Measurements from ENCODE around the gene COL4A1.

Gene COL4A1

DNA sequence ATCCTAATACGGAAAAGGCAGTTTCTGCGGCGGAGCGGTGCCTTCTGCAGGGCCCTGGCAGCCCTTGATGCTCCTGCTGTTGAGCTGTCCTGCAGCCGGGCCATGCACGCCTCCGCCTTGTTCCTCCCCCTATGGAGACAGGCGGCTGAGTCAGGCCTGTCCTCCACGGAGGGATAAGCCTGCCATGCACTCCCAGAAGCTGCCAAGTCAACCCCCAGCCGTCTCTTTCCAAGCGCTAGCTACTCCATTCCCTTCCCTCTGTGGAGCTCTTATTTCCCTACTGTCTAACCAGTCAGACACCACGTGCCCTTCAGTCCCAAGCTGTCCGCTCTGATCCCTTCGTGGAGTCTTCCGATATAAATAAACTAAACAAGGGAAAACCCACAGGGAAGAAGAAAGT is 197.0 kb downstream of the COL4A1 start:
- peak; percentile 44 for DNase-seq (ENCODE audit: low spot score)

DNA sequence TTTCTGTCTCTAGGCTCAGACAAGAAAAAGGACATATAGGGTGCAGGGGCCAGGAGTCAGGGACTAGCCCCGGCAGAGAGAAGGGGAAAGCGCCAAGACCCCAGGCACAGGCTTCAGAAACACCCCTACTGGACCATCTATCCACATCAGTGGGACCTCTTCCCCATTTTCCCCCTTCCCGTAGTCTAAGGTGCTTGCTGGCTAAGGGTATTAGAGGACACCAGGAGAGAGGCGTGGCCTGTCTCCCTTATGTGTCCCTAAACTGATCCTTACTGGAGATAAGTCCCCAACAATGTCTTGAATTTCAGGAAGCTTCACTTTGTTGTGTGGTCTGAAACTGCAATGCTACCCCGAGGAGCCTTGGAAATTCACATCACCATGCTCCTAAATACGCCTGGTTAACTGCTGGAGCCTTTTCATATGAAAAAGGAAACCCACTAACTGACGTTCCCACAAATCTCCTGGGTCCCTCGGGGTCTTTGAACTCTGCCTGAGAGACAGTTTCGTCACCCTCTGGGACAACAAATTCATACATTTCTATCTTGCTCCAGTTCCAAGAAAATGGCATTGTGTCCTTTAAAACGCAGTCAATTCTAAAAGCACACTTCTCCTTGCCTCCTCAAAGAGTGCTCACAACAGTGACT is 197.7 kb downstream of the COL4A1 start:
- no peak for DNase-seq (ENCODE audit: low spot score)

DNA sequence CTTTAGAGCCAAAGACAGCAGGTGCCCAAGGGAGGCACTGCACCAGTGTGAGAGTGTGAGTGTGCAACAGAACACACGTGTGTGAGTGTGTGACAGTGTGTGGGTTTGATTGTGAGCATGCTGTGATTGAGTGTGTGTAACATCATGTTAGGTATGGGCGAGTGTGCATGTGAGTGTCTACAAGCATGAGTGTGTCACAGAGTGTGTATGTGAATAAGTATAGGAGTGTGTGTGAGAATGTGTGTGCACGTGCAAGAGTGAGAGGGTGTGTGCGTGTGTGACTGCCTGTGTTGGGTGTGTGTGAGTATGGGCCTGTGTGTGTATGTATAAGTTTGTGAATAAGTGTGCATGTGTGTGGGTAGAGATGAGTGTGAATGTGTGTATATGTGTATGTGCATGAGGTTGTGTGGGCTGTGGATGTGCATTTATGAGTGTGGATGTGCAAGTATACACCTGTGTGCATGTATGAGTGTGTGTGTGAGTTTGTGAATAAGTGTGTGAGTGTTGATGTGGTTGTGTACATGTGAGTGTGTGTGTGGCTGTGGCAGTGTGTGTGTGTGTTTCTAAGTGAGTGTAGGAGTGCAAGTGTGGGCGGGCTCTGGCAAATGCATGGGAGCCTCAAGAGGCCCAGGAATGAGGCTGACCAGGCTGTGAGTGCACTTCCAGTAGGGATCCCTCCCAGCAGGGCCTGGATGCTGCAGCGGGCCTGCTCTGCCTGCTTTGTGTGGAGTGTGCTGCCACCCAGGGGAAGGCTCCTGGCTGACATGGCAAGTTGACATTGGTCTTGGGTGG is 198.4 kb downstream of the COL4A1 start:
- DNase-seq (ENCODE audit: low spot score): peak; percentile 43

DNA sequence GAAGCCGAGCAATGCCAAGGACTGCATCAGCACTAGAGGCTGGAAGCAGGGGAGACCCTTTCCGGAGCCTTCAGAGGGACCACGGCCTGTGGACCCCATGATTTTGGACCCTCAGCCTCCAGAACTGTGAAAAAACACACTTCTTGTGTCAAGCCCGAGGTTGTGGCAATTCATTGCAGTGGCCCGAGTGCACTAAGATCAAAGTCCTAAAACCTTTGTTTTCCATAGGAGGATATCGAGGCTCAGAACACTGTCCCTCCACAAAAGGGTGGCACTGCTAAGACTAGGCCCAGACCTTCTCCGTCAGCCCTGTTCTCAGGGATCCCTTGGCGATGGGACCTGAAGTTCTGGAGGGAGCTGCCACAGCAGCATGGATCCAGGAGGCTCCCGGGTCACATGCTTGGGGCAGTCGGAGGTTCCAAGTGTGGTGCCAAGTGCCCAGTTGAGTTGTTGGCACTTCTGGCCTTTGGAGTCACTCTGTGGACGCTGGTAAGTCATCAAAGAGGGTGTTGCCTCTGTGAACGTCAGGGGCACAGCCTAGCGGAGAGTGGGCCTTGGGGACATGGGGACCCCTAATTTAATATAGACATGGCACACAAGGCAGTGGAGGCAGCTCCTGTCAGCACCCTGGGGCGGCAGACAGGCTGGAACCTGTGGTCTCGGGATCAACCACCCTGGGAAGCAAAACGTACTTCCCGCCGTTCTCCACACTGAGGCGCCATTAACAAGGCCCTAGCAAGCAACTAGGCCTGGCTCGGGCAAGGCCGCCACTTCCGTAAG is 199.2 kb downstream of the COL4A1 start:
- no peak for DNase-seq (ENCODE audit: low spot score)

DNA sequence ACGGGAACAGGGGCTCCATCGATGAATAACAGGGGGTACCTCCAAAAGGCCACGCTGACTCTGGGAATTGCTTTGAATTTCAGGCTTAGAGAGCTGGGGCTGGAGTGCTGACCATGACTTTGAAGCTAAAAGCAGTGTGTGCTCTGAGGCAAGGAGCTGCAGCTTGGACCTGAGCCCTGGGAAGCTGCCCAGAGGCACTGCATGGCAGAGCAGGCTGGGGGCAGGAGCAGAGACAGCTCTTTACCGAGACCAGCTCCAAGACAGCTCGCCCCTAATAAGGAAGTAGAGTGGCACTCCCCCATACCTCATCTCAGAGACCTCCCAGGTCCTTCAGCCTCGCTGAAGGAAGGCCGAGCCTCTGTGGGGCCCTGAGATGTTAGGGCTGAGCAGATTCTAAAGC is 200.2 kb downstream of the COL4A1 start:
- DNase-seq (ENCODE audit: low spot score): no peak

DNA sequence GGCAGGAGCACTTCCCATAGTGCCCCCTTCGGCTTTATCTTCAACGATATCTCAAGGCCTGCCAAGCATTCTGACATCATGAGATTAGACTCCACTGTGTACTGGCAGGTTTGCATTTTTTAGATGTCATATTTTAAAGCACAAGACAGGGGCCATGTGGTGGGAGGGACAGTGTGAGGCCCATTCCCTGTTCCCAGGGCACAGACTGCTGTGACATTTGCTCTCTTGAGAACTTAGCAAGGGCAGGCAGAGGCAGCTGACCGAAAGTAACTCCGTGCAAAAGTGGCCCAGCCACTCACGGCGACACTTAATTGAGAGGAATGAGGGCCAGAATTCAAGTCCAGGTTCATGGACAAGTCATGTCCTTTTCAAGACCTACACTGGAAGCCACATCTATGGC is 201.8 kb downstream of the COL4A1 start:
- no peak for DNase-seq (ENCODE audit: low spot score)

DNA sequence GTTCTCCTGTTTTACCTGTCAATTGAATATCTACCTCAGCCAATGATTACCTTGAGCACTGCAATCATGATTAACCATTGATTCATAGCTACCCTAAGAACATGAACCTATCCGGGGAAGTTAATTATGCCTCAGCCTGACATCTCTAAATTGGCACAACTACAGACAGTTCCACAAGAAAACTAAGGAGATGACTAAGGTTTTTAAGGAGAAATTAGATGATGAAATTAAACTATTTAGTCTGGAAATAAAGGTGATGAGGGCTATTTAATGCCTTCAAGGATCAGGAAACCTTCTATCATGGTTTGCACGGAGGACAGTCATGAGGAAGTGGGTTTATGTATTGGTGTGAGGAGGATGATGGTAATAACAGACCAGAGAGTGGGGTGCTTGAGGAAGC is 203.4 kb downstream of the COL4A1 start:
- DNase-seq (ENCODE audit: low spot score): no peak

DNA sequence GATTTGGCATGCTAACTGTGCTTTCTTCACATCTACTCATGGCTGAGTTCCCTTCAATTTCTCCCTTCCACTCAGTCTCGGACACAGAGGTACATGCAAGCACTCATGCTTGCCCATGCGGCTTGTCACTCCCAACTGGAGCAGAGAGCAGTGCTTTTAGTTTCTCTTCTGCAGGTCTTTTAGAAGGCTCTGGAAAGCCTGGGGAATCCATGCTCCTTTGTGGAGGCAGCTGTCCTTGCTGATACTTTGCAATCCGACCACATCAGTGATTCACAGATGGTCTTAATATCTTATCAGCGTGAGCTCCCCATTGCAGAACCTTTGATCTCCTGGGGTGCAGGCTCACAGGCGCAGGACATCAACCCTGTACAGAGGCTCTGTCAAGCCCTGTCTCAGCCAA is 203.9 kb downstream of the COL4A1 start:
- DNase-seq (ENCODE audit: low spot score): no peak

DNA sequence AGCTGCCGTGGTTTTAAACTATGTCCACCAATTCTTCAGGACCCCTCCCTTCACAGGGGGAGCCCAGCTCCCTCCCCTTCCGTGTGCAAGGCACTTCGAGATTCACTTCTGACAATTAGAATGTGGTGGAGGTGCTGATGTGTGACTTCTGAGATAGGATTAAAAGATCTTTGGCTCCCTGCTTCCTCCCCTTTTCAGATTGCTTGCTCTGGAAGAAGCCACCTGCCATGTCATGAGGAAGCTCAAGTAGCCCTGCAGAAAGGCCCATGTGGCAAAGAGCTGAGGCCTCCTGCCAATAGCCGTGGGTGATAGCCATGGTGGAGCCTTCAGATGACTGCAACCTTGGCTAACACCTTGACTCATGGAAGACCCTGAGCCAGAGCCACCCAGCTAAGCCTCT is 204.9 kb downstream of the COL4A1 start:
- no peak for DNase-seq (ENCODE audit: low spot score)

DNA sequence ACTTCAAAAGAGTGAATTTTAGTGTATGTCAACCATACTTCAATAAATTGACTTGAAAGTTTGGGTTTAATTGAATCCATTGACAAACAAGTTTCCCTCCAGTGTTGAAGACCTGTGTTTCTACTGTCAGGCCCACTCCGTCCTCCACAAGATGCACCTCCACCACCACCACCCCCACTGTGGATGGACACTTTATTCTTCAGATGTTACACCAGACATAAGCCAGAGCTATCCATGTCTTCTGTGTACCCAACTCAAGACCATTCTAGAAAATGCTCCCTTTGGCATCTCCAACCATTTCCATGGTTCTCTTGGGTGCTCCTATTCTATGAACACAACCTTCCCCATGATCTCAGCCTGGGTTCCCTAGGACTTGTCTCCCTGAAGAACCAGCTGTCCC is 207.0 kb downstream of the COL4A1 start:
- no peak for DNase-seq (ENCODE audit: low spot score)
